Right lobe of liver (tissue), 4 donors: ENCODE data around the gene CHERP.
"Not testable (repeated sequence)": the region's sequence is repeated elsewhere in the genome, so short reads cannot be mapped to it uniquely, and the experiment has no call there.

Experiments
- POLR2A ChIP-seq: fragments of 450-650 bp; IDR thresholded peaks from one replicate; pipeline ENCODE4 v1.6.1; 2017; ENCODE audit warnings: antibody characterized with exemption, mild to moderate bottlenecking
- TF ChIP-seq, protein P1 (sequence below), 4 donors: fragments of 200-600 bp in 3 of 4; fragments of 450-650 bp in 1 of 4; IDR thresholded peaks; one replicate each; pipeline versions ENCODE4 v1.5.1 to v1.8.0; 2016 to 2022; ENCODE audit warnings: antibody characterized with exemption in 4 of 4, mild to moderate bottlenecking in 2 of 4
- donor health status: DM: no; HTN: no; CAD: no.
- donor health status: DM: no; HTN: no; CAD: no.
- donor health status: DM: no; HTN: yes; CAD: no.

DNA sequence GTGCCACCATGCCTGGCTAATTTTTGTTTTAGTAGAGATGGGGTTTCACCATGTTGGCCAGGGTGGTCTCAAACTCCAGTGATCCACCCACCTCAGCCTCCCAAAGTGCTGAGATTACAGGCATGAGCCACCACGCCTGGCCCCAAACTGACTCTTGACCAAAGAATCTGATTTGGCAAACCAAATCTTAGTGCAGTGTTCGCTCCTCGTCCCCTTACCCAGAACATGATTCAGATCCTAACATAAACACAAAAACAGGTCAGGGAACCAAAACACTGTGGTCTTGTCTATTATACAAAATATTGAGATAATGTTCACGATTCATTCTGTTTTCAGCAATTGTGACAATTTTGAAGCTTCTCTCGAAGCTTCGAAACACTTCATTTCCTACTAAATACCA, 9.7 kb upstream of the CHERP start:
- TF ChIP-seq, protein P1, sequence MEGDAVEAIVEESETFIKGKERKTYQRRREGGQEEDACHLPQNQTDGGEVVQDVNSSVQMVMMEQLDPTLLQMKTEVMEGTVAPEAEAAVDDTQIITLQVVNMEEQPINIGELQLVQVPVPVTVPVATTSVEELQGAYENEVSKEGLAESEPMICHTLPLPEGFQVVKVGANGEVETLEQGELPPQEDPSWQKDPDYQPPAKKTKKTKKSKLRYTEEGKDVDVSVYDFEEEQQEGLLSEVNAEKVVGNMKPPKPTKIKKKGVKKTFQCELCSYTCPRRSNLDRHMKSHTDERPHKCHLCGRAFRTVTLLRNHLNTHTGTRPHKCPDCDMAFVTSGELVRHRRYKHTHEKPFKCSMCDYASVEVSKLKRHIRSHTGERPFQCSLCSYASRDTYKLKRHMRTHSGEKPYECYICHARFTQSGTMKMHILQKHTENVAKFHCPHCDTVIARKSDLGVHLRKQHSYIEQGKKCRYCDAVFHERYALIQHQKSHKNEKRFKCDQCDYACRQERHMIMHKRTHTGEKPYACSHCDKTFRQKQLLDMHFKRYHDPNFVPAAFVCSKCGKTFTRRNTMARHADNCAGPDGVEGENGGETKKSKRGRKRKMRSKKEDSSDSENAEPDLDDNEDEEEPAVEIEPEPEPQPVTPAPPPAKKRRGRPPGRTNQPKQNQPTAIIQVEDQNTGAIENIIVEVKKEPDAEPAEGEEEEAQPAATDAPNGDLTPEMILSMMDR (IDR thresholded peaks at IDR 0.05) = not testable (repeated sequence)
- not testable (repeated sequence) for TF ChIP-seq POLR2A
